Omental fat pad (tissue), 4 donors: ENCODE data around the gene TOM1L2. TPM values are rescaled to one million over a fixed set of nuclear protein-coding genes. Genes with fewer than 3 reads are reported as not detected.
A peak's percentile ranks its signal among the peaks of the same experiment; 100 is the strongest.

Experiments used
- ATAC-seq: fragments of 150-250 bp; one replicate; pipeline ENCODE4 v1.9.1; 2016; ENCODE audit warnings: mild to moderate bottlenecking, moderate library complexity; ENCODE audit not compliant: low FRiP score
- DNase-seq: peaks from one replicate; pipeline ENCODE4 v3.0.0-alpha.2; 2019; ENCODE audit warnings: low spot score
- total RNA-seq, 4 donors: library from RNA; depleted of rRNA; stranded (reverse); fragments of >200 nt; gene quantifications; one replicate each; pipeline ENCODE4 v1.1.0, GENCODE V29; 2016
- TF ChIP-seq, protein P1 (sequence below), 3 donors: fragments of 450-650 bp; IDR thresholded peaks; one replicate each; pipeline ENCODE4 v1.5.1; 2016 to 2017; ENCODE audit warnings: antibody characterized with exemption in 3 of 3, mild to moderate bottlenecking in 3 of 3, moderate library complexity in 2 of 3

TOM1L2 gene
- total RNA-seq, 4 donors from 2014 or later: 25.9 to 30.3 (median 27.6) TPM

DNA sequence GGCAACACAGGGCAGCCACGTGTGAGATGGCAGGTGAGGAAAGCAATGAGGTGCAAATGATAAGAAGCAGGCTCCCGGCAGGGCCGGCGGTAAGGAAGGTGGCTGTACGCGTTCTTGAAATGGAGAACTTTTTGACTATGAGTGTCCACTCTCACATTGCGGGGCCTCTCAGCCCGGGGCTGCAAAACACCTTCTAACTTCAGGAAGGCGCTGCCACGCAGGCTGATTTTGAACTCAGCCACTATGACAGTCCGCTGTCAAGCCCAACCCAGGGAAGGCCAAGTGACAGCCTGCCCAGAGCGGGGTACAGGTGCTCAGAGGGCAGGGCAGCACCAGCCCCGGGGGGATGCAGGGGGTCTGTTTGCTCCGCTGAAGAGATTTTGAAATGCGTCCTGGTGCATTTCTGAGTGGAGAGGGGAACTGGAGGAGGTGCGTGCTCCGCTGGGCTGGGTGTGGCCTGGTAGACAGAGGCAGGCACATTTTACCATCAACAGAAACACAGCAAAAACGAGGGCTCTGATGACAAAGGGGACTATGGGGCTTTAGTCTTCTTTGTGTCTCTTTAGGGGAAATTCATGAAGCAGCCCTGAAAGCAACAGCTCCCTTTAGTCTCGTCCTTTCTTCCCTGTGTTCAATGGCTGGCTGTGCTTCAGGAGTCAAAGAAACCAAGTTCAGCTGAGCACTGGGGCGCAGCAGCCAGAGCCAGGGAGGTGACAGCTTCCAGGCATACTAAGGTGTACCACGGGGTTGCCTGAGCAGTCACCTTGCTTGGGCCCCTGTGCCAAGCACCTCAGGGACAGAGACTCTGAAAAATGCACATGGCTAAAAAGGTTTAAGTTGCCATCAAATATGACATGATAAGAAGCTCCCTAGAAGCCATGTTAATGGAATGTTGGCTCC is 120.8 kb downstream of the TOM1L2 start:
- TF ChIP-seq, protein P1, sequence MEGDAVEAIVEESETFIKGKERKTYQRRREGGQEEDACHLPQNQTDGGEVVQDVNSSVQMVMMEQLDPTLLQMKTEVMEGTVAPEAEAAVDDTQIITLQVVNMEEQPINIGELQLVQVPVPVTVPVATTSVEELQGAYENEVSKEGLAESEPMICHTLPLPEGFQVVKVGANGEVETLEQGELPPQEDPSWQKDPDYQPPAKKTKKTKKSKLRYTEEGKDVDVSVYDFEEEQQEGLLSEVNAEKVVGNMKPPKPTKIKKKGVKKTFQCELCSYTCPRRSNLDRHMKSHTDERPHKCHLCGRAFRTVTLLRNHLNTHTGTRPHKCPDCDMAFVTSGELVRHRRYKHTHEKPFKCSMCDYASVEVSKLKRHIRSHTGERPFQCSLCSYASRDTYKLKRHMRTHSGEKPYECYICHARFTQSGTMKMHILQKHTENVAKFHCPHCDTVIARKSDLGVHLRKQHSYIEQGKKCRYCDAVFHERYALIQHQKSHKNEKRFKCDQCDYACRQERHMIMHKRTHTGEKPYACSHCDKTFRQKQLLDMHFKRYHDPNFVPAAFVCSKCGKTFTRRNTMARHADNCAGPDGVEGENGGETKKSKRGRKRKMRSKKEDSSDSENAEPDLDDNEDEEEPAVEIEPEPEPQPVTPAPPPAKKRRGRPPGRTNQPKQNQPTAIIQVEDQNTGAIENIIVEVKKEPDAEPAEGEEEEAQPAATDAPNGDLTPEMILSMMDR (IDR thresholded peaks at IDR 0.05): no peak
- no peak for ATAC-seq
- DNase-seq: no peak

DNA sequence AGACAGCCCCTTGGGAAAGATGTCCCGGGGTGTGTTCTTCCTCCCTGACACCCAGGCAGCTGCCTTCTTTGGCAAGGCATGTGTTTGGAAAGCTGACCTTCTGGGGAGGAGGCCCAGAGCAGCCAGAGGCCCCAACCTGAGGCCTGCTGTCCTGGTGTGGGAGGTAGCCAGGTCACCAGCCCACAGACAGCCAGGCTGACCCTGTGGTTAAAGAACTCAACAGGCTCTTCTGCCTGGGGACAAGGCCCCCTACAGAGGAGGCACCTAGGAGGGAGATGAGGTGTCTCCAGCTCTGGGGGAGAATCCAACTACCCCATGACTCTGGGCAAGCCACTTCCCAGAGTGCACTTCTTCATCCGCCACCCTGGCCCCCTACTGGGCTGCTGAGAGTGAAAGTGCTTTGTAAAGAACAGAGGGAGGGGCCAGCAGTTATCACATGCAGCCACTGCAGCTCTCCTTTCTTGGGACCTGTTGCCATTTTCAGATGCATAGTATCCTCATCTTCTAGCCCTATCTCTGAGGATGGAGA is 122.3 kb downstream of the TOM1L2 start:
- ATAC-seq (no peak), DNase-seq (no peak)
- TF ChIP-seq, protein P1 (IDR thresholded peaks at IDR 0.05): no peak

DNA sequence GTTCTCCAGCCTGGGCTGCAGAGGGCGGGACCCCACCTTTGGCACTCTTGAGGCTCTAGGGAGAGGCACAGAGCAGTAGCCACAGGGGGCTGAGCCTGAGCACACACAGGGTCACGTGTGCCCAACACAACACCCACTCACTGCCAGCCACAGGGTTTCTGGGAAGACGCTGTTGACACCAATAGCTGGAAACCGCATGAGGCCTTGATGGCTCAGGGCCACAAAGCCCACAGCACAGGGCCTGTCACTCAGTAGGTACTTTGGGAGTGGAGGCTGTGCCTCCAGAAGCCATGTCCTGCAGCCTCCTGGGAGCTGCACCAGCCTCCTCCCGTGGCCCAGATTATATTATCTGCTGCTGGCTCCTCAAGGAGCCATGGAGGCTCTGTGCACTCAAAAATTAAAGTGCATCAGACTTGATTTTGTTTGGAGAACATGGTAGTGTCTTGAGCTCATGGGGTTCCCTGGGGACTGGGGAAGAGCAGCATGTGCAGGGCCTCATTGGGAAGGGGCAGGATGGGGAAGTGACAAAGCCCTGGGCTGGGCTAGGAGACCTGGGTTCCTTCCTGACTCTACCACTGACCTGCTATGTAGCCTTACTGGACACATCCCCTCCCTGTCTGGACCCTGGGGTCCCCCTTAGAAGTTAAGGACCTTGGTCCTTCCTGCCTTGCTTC is 122.9 kb downstream of the TOM1L2 start:
- TF ChIP-seq, protein P1 (IDR thresholded peaks at IDR 0.05): no peak
- DNase-seq: peak; percentile 46
- peak; percentile 63 for ATAC-seq

DNA sequence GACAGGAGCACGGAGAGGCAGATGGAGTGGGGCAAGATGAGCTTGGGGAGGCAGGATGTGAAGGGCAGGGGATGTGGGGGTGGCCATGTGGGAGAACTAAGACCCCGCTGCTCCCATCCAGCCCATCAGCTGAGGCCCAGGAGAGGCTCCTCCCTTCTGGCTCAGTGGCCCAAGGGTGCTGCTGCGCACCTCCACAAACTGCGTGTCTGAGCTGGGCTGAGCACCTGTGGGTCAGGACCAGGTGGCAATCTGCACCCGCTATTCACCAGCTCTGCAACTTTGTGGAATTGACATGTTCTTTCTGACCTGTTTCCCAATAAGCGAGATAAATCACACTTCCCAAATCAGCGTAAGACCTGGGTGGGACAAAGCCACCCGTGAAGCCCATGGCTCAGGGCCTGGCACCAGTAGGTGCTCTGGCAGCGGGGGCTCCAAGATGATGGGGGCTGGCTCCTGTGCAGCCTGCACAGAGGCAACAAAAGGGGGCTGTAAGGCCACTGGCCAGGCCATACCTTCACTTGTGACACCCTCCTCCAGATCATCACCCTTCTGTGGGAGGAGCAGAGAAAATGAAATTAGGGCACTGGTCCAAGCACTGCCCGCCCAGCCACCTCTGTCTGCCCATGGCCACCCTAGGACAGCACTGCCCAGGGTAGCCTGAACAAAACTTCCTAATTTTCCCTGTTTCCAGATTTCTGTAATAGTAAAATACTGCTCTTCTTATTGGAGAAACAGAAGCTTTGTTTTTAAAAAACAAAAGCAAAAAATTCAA is 123.7 kb downstream of the TOM1L2 start:
- no peak for ATAC-seq
- DNase-seq: no peak
- TF ChIP-seq, protein P1 (IDR thresholded peaks at IDR 0.05): no peak

DNA sequence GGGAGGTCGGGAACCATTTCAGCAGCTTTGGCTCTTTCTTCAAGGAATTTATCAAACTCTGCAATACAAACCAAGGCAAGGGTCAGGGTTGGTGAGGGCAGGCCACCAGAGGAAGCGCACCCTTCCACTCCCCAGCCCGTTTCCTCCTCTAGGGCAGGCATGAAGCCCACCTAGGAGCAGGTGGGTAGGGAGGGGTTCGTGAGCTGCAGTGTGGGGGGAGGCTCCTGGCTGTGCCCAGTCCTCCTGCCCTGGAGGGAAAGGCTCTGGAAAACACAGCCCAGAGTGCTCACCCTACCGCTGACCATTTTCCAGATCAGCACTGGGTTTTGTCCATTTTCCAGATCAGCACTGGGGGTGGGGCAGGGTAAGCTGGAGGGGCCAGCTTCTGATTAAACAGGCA is 124.5 kb downstream of the TOM1L2 start:
- ATAC-seq (no peak), DNase-seq (no peak)
- TF ChIP-seq, protein P1 (IDR thresholded peaks at IDR 0.05): no peak

DNA sequence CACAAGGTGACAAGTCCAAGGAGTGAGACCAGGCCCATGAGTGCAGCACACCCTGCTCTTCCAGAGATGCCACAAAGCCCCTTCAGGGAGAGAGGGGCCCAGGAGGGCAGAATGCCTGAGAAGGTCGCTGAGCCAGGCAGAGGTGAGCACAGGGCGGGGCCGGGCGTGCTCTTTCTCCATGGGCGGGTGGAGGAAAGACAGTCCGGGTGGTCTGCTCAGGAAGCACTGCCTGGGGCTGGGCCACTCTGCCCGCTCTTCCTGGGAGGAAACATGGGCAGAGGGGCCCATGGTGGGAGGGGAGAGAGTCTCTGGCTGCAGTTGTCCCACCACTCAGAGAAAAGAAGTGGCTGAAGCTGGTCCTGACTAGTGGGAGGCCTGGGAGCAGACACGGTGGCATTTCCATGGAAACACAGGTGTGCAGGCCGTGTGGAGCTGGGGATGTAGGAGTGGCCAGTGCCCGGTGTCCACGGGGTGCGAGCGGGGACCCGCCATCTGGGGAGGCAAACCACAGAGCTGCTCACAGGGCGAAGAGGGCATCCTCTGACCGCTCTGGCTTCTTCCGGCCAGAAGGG is 125.0 kb downstream of the TOM1L2 start:
- no peak for ATAC-seq
- TF ChIP-seq, protein P1 (IDR thresholded peaks at IDR 0.05): no peak
- no peak for DNase-seq
